GM19099 (cell line): Measurements from ENCODE around the gene MEF2A.

Experiments used
- POLR2A ChIP-seq: IDR thresholded peaks from 3 replicates; pipeline ENCODE4 v1.6.1; 2011; ENCODE audit warnings: low read depth; ENCODE audit not compliant: insufficient read length; ENCODE audit errors: extremely low read depth

Gene MEF2A

DNA sequence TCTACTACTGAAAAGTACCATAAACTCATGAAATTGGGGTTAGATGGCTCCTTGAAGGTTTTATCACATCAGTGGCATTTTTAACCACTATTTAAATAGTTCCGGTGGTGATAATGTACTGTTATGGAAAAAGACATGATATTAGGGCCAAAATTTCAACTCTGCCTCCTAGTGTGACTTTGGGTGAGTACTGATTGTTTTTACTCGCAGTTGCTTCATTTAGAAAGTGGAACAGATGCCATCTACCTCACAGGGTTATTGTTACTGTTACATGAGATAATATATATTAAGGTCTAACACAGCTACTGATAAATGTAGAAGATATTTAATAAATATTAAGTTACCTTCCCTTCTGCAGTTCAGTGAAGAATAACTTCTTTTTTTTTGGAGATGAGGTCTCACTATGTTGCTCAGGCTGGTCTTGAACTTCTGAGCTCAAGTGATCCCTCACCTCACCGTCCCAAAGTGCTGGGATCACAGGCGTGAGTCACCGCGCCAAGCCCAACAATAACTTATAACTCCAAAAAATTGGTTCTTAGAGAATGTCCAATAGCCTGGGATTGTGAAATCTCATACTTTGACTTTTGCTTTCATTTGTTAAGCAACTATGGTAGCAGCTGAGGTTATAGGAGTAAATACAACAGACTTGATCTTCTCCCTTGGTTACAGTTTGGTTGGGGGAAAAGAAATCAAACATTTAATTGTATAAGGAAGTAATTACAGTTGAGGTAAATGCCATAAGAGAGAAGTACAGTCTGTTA lies 48.3 kb downstream of the MEF2A start:
- no peak for TF ChIP-seq POLR2A

DNA sequence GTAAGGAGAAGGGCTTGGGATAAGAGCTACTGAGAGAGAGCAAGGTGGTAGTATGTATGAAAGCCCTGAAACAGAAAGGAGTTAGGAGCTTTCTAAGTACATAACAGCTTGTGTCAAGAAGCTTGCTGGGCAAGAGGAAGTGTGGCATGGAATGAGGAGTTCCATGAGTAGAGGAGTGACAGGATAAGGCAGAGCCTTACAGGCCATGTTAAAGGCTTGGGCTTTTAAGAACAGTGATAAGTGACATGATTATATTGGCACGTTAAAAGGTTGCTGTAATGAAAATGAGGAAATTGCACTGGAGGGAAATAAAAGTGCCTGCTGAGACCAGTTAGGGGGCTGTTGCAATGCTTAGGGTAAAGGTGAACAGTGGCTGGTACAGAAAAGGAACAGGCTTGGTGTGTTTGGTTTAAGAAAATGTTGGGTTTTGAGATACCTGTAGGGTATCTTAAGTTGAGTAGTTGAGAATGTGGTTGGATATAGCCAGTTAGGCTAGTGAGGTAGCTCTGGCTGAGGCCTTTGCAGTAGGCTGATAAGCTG lies 49.0 kb downstream of the MEF2A start:
- TF ChIP-seq POLR2A, result no peak

- TF ChIP-seq POLR2A, result no peak
These were observed 49.7 kb downstream of the MEF2A start for GRCh38 chr15:99615460-99615859.

DNA sequence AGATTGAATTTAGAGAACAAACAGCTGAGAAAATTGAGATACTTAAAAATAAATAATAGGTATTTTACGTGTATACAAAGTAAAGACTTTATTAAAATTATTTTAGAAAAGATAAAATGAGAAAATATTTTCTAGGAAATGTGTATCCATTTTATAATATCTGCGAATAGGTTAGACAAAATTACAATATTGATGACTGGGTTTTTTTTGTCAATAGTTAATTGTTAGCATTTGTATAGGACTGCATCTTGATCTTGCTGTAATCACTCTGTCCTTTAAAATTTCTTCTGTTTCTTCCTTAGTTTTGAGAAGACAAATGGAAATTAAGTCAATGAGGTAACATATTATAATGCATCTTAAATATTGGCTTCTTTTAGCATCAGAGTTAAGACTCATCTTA lies 50.3 kb downstream of the MEF2A start:
- no peak for TF ChIP-seq POLR2A

DNA sequence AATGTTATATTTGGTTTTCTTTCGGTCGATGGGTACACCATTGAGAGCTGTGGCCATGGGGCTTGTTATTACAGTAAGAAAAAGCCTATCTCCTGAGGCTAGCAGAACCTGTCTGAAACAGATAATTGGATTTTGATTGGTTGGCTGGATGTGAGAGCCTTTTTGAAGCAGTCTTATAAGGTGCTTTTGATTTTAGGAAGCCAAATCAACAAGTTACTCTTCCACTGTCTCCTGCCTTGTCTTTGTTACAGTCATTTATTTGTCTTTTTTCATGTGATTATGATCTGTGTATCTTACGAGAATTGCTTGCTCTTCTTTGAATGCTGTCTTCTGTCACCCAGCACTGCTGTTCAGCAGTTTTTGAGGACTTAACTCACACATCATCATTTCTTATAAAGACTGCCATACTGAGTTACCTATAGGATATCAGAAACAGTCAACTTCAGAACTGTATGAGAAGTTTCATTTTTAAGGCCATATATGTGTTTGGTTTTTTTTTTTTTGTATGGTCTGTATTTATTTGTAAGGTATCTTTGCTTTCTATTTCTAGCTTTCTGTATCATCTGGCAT lies 51.1 kb downstream of the MEF2A start:
- no peak for TF ChIP-seq POLR2A

DNA sequence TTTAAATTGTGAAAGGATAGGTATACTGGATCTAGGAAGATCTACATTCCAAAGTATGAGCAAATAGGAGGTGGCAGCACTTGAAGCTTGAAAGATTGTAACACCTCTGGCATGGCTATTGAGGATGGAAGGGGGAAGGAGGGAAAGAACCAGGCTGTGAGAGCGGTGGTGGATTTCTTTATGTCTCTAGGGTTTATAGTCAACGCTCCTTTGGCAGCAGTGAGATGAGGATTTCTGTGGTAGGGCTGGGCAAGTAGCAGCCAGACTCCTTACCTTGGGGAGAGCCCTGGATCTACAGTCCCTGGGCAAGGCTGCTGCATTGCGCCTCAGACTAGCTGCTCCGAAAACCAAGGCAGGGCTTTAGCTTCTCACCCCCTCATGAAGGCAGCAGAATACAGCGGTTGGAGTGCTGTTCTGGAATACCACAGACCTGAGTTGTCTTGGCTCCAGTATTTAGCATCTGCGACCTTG lies 53.2 kb downstream of the MEF2A start:
- no peak for TF ChIP-seq POLR2A

DNA sequence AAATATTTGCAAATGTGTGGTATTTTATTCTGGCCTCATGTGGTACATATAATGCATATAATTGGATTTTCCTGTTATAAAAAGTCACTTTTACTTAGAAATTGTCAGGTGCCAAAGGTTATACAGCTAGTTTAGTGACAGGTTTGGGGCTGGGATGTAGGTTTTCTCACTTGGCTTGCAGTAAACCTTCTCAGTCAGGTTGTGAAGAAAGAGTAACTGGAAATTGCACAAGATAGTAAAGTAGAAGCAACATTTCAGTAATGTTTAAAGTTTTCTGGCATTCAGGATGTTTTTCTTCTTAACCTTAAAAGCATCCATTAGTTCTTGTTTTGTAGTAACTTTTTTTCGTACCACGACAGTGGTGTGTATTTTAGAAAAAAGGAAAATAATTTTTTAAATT lies 53.9 kb downstream of the MEF2A start:
- TF ChIP-seq POLR2A, result no peak

DNA sequence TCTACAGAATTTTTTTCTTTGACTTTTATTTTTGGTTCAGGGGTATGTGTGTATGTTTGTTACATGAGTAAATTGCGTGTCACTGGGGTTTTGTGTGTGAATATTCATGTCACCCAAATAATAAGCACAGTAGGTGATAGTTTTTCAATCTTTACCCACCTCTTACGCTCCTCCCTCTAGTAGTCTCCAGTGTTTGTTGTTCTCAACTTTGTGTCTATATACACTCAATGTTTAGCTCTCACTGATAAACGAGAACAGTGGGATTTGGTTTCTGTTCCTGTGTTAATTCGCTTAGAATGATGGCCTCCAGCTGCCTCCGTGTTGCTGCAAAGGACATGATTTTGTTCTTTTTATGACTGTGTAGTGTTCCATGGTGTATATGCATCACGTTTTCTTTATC lies 54.4 kb downstream of the MEF2A start:
- TF ChIP-seq POLR2A, result no peak

DNA sequence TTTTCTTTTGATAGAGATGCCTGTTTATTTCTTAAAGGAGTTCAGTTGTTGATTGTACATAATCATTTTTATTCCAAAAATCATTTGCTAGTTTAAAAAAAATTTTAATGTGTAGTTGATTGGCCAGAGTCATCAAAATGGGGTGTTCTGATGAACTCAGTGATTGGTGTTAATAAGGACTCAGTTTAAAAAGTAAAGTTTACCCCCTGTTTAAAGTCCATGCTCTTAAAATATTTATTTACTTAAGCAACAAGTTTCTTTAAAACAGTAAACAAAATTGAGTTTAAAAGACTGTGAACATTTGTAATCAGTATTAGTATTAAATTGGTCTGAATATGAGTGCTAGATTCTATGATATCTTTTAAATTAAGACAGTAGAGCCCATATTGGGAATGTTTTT lies 56.0 kb downstream of the MEF2A start:
- TF ChIP-seq POLR2A, result no peak

DNA sequence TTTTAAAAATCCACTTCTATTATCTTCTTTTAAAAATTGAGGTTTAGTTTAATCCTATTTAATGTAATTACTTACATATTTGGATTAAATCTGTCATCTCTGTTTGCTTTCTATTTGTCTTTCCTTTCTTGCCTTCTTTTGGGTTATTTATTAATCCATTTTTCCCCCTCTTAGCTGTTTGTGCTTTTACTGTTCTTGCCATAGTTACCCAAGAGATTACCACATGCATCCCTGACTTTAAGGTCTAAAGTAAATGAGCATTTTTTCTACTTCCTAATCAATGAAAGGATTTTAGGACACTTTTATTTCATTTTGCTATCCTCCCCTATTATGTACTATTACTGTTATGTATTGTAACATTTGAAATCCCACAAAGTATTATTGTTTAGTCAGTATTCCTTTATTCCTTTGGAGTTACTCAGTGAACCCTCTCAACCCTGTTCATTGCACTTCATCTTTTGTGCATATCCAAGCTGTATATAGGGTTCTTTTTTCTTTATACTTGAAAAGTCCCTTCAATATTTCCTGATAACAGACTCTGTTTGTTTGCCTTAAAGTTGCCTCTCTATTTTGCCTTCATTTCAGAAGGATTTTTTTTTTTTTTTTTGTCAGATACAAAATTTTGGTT lies 62.7 kb downstream of the MEF2A start:
- TF ChIP-seq POLR2A, result no peak

DNA sequence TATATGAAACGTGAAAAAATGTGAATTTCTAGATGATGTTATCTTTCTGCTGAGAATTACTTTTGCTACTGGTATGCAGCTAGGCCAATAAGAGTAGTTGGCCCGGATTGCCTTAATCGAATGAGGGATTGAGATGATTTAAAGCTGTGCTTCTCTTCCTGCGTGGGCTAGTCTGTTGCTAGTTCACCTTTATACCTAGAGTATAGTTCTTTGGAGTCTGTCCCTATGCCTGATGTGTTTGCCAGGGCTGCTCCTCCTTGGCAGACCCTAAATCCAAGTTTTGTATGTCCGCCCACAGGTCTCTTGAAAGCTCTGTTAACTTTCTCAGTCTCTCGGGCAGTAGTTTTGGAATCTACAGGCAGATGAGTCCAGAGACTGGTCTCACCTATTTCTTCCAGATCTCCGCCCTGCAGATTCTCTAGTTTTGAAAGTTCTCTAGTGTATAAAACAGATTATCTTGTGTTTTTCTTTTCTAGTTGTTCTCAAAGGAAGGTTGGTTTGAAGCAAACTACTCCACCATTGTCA lies 64.9 kb downstream of the MEF2A start:
- TF ChIP-seq POLR2A, result no peak

GRCh38 chr15:99631255-99631654 lies 65.5 kb downstream of the MEF2A start:
- TF ChIP-seq POLR2A, result no peak

DNA sequence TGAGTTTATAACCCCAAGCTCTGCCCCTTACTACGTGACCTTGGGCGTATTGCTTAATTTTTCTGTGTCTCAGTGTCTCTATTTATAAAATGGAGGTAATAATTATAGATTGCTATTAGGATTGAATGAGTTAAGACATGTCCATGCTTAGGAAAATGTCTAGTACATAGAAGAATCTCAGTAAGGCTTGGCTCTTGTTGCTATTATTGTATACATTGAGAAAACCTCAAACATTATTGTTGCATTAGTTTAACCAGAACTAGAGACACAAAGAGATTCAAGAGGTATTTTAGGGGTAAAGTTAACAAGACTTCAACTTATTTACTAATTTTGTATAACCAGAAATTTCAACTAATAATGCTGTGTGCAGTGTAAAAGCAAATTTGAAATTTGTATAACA lies 66.7 kb downstream of the MEF2A start:
- no peak for TF ChIP-seq POLR2A

GRCh38 chr15:99633655-99634054 lies 67.9 kb downstream of the MEF2A start:
- TF ChIP-seq POLR2A, result no peak

DNA sequence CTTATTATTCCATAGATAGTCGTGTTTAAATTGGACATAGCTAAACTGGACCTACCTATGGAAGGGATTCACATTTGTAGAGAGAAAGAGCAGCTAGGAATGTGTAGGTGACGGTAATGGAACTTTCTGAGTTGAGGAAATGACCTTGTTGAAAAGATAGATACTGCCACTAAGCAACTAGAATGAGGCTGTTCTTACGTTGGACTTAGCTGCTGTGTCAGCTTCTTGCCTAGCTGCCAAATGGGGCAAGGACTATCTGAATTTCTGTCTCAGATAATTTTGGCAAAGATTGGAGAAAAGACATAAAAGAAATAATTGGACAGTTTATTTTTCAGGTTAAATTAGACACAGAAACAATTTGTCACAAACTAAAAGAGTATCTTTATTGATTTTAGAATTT lies 68.8 kb downstream of the MEF2A start:
- no peak for TF ChIP-seq POLR2A

DNA sequence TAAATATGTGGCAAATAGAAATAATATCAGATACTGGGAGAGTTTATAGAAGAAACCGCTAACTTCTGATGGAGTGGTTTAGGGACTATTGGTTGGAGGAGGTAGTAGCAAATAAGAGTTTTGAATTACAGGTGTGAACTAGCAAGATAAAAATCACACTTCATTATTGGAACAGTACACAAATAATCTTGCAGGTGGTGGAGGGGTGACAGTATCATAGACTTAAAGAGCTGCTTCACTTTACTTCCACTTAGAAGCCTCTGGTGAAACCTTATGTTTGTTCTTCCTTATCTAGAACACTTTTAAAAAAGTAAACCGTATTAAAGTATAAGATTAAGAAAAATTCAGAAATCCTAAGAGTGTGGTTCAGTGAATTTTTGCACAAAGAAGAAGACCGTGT lies 69.4 kb downstream of the MEF2A start:
- TF ChIP-seq POLR2A, result no peak
